Measurements from ENCODE around the gene ASPA.

GRCh38 chr17:3532859-3533142 is 57.0 kb downstream of the ASPA start:
- no peak for TF ChIP-seq POLR2A (IDR thresholded peaks at IDR 0.05)
- no peak for TF ChIP-seq CTCF (IDR thresholded peaks at IDR 0.05)
